Immature natural killer cell (primary cell): ENCODE measurements around the gene BRSK2. TPM values are rescaled to one million over a fixed set of nuclear protein-coding genes. Genes with fewer than 3 reads are reported as not detected.
"Not testable (repeated sequence)": the region's sequence is repeated elsewhere in the genome, so short reads cannot be mapped to it uniquely, and the experiment has no call there.

ENCODE experiments used
- DNase-seq, 3 donors: peaks; one replicate each; pipeline ENCODE4 v3.0.0; 2022; ENCODE audit warnings: mixed read lengths in 1 of 3
- H3K27ac Mint-ChIP-seq, 6 donors: one replicate each; pipeline ENCODE4 v1.8.0; 2020; ENCODE audit warnings: mixed read lengths in 6 of 6, mild to moderate bottlenecking in 5 of 6, inconsistent platforms in 4 of 6, moderate library complexity in 3 of 6
- H3K27me3 Mint-ChIP-seq, 3 donors: one replicate each; pipeline ENCODE4 v1.8.0; 2020 to 2021; ENCODE audit warnings: low read depth in 3 of 3, mild to moderate bottlenecking in 3 of 3, mixed read lengths in 3 of 3, moderate library complexity in 3 of 3, inconsistent platforms in 1 of 3
- H3K36me3 Mint-ChIP-seq, 3 donors: one replicate each; pipeline ENCODE4 v1.8.0; 2020; ENCODE audit warnings: mixed read lengths in 3 of 3, inconsistent platforms in 2 of 3, mild to moderate bottlenecking in 2 of 3
- H3K4me1 Mint-ChIP-seq, 2 donors: one replicate each; pipeline ENCODE4 v1.8.0; 2020; ENCODE audit warnings: inconsistent platforms in 2 of 2, mild to moderate bottlenecking in 2 of 2, mixed read lengths in 2 of 2, moderate library complexity in 1 of 2
- H3K4me3 Mint-ChIP-seq, 5 donors: one replicate each; pipeline ENCODE4 v1.8.0; 2020; ENCODE audit warnings: mild to moderate bottlenecking in 5 of 5, mixed read lengths in 5 of 5, inconsistent platforms in 3 of 5, moderate library complexity in 3 of 5
- H3K9me3 Mint-ChIP-seq, 6 donors: one replicate each; pipeline ENCODE4 v1.8.0; 2020; ENCODE audit warnings: mild to moderate bottlenecking in 6 of 6, mixed read lengths in 6 of 6, inconsistent platforms in 4 of 6, moderate library complexity in 3 of 6
- polyA plus RNA-seq, 3 donors: library from polyadenylated mRNA; unstranded; fragments of 300-500 nt; fragmentation: Illumina TruSeq; gene quantifications; one replicate each; pipeline ENCODE4 v1.2.3, GENCODE V29; 2021

Gene BRSK2
- polyA plus RNA-seq = under 1 TPM in 1 of 3 donors, not detected in 2; 0.12 TPM

DNA sequence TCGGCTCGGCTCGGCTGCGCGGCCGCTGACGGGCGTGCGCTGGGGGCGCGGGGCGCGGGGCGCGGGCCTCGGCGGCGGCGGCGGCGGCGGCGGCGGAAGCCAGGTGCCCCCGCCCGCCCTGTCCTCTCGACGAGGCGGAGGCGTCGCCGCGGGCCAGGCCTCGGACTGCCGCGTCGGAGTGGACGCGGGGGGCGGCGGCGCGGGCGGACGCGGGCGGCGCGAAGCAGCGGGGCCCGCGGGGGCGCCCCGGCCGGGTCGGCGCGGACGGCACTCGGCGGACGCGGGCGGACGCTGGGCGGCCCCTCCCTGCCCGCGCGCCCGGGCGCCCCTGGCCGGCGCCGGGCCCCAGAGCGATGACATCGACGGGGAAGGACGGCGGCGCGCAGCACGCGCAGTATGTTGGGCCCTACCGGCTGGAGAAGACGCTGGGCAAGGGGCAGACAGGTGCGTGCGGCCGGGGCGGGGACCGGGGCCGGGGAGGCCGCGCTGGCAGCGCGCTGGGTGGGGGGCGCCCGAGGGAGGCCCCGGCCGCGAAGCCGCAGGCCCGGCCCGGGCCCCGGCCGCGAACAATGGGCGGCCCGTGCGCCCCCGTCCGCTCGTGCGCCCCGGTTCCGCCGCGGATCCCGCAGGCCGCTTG lies at the start of gene BRSK2:
BRSK2 (plus strand) TSS at position 3 of the 637 bp plus-strand sequence; CDS start at position 354, 351 bp downstream.
- H3K4me3 Mint-ChIP-seq = peak within 1 kb of the TSS; percentile 70 to 83 (median 80)
- peaks cover 0 to 3% (median 0%) of the 10 kb centered on the region in 6 donors for H3K9me3 Mint-ChIP-seq
- no peaks in the 10 kb centered on the region for H3K36me3 Mint-ChIP-seq
- H3K27ac Mint-ChIP-seq = peak within 1 kb of the TSS in 2 of 6 donors; percentile 40
- no peak for DNase-seq
- H3K27me3 Mint-ChIP-seq = peaks cover 9 to 17% (median 9%) of the 10 kb centered on the region in 3 donors
- H3K4me1 Mint-ChIP-seq = peaks cover 0 to 9% of the 10 kb centered on the region in 2 donors

DNA sequence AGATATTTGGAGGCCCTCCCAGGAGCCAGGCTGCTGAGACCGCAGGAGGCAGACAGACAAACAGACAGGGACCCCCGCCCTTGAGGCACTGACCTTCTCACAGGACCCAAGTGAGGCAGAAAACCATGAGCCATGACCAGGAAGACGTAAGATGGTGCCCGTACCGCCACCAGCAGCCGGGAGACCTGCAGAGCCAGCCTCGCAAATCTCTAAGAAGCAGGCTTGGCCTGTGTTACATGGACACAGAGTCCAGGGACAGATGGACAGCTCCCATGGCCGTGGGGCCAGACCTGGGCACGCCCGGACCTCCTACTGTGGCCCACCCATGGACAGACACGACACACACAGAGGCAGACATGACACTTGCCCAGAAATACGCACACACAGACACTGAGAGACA lies 49.6 kb upstream of the BRSK2 start:
- H3K9me3 Mint-ChIP-seq = peaks cover 0 to 10% (median 2%) of the 10 kb centered on the region in 6 donors
- H3K36me3 Mint-ChIP-seq = peaks cover 0 to 4% (median 0%) of the 10 kb centered on the region in 3 donors
- no peak for DNase-seq
- H3K27me3 Mint-ChIP-seq = peaks cover 3 to 16% (median 8%) of the 10 kb centered on the region in 3 donors
- H3K27ac Mint-ChIP-seq = no peak overlapping the region
- peaks cover 12 to 17% of the 10 kb centered on the region in 2 donors for H3K4me1 Mint-ChIP-seq
- H3K4me3 Mint-ChIP-seq = no peak overlapping the region

DNA sequence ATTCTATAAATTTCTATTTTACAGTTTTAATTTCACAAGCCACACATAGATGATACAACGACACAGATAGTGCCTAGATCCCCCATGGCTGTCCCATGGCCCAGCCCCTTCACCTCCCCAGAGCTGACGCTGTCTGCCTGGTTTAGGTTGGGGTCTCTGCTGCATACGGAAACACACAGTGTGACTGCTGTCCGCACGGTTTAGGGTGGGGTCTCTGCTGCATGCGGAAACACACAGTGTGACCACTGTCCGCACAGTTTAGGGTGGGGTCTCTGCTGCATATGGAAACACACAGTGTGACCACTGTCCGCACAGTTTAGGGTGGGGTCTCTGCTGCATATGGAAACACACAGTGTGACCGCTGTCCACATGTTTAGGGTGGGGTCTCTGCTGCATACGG lies 48.5 kb upstream of the BRSK2 start:
- DNase-seq, H3K9me3 Mint-ChIP-seq, H3K4me1 Mint-ChIP-seq, H3K27ac Mint-ChIP-seq, H3K36me3 Mint-ChIP-seq, H3K4me3 Mint-ChIP-seq: not testable (repeated sequence)
- H3K27me3 Mint-ChIP-seq = peaks cover 1 to 11% (median 10%) of the 10 kb centered on the region in 3 donors

DNA sequence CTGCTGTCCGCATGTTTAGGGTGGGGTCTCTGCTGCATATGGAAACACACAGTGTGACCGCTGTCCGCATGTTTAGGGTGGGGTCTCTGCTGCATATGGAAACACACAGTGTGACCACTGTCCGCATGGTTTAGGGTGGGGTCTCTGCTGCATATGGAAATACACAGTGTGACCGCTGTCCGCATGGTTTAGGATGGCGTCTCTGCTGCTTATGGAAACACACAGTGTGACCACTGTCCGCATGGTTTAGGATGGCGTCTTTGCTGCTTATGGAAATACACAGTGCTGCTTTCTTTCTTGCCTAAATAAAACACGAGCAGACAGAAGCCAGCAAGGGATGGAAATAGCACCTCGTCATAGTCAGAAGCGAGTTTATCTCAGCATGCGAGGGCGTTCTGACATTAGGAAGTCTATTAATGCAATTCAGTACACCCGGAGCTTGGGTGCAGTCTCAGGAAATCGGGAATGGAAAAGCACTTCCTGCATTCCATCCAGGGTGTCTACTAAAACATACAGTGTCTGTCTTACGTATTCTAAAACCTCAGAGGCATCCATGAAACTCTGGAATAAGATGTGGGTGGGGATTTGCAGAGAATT lies 47.7 kb upstream of the BRSK2 start:
- Mint-ChIP-seq H3K4me3 (no peak overlapping the region), H3K36me3 (peaks cover 0 to 4% (median 0%) of the 10 kb centered on the region in 3 donors), H3K9me3 (peaks cover 0 to 10% (median 2%) of the 10 kb centered on the region in 6 donors), H3K4me1 (peaks cover 3 to 7% of the 10 kb centered on the region in 2 donors), H3K27ac (no peak overlapping the region), H3K27me3 (peaks cover 1 to 11% (median 8%) of the 10 kb centered on the region in 3 donors)
- no peak for DNase-seq

DNA sequence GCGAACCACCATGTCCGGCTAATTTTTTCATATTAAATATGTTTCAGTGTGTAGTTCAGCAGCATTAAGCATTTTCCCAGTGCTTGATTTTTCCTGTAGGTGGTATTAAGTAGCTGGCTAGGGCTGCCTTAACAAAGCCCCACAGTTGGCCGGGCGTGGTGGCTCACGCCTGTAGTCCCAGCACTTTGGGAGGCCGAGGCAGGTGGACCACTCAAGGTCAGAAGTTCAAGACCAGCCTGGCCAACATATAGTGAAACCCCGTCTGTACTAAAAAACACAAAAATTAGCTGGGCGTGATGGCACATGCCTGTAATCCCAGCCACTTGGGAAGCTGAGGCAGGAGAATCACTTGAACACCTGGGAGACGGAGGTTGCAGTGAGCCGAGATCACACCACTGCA lies 46.8 kb upstream of the BRSK2 start:
- no peak overlapping the region for H3K27ac Mint-ChIP-seq
- H3K4me1 Mint-ChIP-seq = peaks cover under 1 to 2% of the 10 kb centered on the region in 2 donors
- H3K36me3 Mint-ChIP-seq = peaks cover 0 to under 1% (median 0%) of the 10 kb centered on the region in 3 donors
- DNase-seq = no peak
- H3K9me3 Mint-ChIP-seq = peaks cover 0 to 6% (median 0%) of the 10 kb centered on the region in 6 donors
- no peak overlapping the region for H3K4me3 Mint-ChIP-seq
- peaks cover 1 to 8% (median 5%) of the 10 kb centered on the region in 3 donors for H3K27me3 Mint-ChIP-seq

DNA sequence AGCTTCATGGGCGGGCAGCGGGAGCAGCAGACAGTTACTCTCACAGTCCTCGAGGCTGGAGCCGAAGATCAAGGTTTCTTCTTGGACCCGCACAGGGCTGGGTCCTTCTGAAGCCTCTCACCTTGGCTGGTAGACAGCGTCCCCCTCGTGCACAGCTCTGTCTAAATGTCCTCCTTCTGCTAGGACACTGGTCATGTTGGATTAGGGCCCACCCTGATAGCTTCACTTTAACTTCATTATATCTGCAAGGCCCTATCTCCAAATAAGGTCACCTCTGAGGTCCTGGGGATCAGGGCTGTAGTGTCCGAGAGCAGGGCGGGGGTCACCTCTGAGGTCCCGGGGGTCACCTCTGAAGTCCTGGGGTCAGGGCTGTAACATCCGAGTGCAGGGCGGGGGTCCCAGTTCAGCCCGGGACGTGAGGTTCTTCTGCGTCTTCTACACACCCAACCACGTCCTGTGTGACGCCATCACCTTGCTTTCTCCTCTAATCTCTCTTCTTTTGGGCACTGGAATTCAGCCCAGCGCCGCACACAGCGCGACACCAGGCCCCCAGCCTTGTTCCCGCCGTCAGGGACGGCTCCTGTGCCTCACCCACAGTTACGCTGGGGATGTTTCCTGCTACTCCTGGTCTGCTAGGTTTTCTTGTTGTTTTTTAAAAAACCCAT lies 46.2 kb upstream of the BRSK2 start:
- Mint-ChIP-seq H3K4me1 (no peaks in the 10 kb centered on the region), H3K27ac (no peak overlapping the region), H3K27me3 (peaks cover 0 to 3% (median 1%) of the 10 kb centered on the region in 3 donors), H3K4me3 (no peak overlapping the region), H3K36me3 (no peaks in the 10 kb centered on the region), H3K9me3 (peaks cover 0 to 1% (median 0%) of the 10 kb centered on the region in 6 donors)
- no peak for DNase-seq

DNA sequence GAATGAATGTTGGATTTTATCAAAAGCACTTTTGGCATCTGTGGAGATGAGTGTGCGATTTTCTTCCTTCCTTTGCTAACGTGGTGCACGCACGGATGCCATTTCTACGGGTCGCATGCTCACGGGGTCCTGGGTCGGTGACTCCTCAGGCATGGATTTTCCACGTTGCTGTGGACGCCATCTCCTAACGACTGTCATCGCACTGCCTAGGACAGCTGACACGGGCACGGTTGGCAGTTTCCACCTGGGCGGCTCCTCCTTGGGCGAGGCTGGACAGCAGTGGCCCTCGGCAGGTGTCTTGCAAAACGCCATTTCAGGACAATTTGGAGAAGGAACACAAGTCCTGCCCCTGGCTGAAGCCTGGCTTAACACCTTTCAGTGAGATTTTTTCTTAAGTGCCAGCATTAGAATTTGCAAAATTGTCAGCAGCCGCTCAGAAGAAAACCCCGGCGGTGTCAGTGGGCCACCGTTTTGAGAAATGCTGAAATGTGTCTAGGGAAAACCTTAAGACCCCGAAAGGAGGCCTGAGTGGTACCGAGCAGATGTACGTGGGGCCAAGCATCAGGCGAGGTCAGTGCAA lies 45.6 kb upstream of the BRSK2 start:
- H3K9me3 Mint-ChIP-seq = peaks cover 0 to 1% (median 0%) of the 10 kb centered on the region in 6 donors
- H3K4me3 Mint-ChIP-seq = no peak overlapping the region
- H3K27me3 Mint-ChIP-seq = peaks cover 0 to 3% (median 1%) of the 10 kb centered on the region in 3 donors
- DNase-seq = no peak
- H3K36me3 Mint-ChIP-seq = no peaks in the 10 kb centered on the region
- H3K27ac Mint-ChIP-seq = no peak overlapping the region
- no peaks in the 10 kb centered on the region for H3K4me1 Mint-ChIP-seq

DNA sequence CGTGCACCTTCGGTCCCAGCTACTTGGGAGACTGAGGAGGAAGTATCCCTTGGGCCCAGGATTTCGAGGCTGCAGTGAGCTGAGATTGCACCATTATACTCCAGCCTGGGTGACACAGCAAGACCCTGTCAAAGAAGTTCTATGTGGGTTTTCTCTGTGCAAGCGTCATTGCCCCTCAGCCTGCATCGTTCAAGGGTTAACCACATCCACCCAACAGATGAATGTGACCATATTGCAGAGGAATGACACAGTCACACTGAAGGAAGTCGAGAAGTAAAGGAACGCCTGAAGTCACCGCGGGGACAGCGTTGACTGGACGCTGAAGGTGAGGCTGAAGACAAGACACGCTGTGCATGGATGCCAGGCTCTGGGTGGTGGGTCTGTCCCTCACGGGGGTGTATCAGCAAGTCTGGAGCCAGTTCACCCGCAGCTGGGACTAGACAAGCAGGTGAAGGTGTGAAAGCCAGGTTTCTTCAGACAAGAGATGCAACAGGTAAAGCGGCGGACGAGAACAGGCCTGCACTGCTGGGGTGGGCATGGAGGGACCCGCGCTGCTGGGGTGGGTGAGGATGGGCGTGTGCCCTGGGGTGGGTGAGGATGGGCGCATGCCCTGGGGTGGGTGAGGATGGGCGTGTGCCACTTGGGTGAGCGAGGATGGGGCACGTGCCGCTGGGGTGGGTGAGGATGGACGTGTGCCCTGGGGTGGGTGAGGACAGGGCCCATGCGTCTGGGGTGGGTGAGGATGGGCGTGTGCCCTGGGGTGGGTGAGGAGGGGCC lies 43.8 kb upstream of the BRSK2 start:
- Mint-ChIP-seq H3K27ac (no peak overlapping the region), H3K4me3 (no peak overlapping the region), H3K36me3 (no peaks in the 10 kb centered on the region), H3K4me1 (no peaks in the 10 kb centered on the region), H3K9me3 (peaks cover 0 to 1% (median 0%) of the 10 kb centered on the region in 6 donors), H3K27me3 (peaks cover 0 to 3% (median 1%) of the 10 kb centered on the region in 3 donors)
- DNase-seq = no peak

DNA sequence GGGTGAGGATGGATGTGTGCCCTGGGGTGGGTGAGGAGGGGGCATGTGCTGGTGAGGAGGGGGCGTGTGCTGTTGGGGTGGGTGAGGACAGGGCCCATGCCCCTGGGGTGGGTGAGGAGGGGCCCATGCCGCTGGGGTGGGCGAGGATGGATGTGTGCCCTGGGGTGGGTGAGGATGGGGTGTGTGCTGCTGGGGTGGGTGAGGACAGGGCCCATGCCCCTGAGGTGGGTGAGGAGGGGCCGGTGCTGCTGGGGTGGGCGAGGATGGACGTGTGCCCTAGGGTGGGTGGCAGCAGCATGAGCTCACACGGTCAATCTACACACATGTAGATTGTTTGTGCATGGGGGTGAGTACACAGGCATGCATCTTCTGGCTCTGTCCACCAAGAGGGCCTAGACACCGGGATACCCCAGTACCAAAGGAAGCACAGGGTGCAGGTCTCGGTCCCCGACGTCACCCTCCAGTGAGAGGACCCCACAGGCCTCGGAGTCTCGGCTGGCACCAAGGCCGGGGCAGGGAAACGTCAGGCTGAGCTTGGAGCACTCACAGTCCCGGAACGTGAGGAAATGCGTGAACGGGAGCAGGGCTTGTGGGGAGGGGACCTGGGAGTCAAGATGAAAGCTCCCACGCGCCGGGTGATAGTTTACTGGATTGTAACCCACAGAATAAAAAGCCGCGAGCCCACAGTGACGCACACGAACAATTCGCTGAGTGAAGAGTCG lies 42.9 kb upstream of the BRSK2 start:
- H3K4me3 Mint-ChIP-seq = no peak overlapping the region
- H3K27ac Mint-ChIP-seq = no peak overlapping the region
- H3K27me3 Mint-ChIP-seq = peaks cover 0 to 3% (median 1%) of the 10 kb centered on the region in 3 donors
- no peaks in the 10 kb centered on the region for H3K36me3 Mint-ChIP-seq
- peaks cover 0 to 1% (median 0%) of the 10 kb centered on the region in 6 donors for H3K9me3 Mint-ChIP-seq
- no peak for DNase-seq
- no peaks in the 10 kb centered on the region for H3K4me1 Mint-ChIP-seq

DNA sequence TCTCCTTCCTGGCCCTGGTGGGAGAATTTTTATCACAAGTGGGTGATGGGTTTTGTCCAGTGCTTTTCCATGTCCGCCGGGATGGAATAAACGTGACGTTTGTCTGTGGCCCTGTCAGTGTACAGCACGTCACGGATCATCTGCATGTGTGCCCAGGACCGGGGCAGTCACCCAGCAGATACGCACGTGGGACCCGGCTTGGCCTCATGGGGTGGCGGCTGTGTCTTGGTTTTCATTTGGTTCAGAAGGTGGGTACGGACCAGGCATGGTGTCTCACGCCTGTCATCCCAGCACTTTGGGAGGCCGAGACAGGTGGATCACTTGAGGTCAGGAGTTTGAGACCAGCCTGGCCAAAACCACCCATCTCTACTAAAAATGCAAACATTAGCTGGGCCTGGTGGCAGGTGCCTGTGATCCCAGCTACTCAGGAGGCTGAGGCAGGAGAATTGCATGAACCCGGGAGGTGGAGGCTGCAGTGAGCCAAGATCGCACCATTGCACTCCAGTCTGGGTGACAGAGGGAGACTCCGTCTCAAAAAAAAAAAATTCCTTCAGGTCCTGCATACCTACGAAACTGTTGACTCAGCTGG lies 42.2 kb upstream of the BRSK2 start:
- not testable (repeated sequence) for H3K4me3 Mint-ChIP-seq, H3K27me3 Mint-ChIP-seq

DNA sequence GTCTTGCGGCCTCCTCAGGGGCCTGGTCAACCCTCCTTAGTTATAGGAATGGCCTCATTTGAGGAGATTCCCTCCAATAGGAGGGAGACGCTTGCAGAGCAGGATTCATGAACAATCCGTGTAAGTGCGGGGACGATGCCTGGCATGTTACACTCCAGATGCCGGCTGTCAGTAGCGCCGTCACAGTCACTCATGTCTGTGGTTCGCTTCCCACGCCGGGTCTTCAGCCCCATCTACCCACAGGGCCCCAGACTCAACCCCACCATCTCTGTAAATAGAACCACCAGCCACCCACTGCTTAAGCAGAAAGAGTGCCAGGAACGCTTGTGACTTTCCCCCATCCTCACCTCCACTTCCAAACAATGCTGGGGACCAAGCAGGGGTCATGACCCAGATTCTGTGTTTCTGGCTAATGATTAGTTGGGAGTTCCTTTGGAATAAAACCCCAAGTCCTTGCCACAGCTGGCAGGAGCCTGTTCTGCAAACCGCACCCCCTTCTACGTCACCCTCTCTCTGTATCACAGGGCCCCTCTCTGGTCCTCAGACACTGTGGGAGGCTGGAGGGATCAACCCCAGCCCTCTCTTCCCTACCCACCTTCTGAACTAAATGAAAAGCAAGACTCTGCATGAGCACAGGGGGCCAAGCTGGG lies 41.5 kb upstream of the BRSK2 start:
- H3K4me3 Mint-ChIP-seq = no peak overlapping the region

More for the DNA sequence above, 42.2 kb upstream of the BRSK2 start:
- H3K36me3 Mint-ChIP-seq, H3K9me3 Mint-ChIP-seq, H3K4me1 Mint-ChIP-seq, DNase-seq, H3K27ac Mint-ChIP-seq: not testable (repeated sequence)

DNA sequence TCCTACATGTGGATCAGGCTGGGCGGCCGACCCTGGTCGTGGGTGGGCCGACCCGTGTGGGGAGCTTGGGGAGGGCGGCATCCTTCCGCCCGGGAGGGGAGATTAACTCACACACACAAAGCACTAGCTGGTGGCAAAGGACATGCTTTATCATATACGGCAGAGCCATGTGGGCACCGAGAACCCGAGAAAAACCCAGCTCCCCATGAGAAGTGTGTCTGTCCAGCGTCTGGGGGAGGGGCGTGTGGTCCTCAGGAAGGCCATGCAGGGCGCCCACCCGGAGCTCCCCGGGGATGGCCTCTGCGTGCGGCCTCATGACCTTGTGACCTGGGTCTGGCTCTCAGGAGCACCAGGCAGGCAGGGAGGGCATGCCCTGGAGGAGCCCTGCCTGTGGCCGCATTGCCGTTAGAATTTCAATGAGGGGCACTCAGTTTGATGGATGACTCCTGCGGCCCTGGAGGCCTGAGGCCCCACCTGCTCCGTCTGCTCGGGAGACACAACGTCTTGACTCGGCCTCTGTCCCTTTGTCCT lies 40.9 kb upstream of the BRSK2 start:
- Mint-ChIP-seq H3K36me3 (no peaks in the 10 kb centered on the region), H3K4me3 (no peak overlapping the region), H3K9me3 (peaks cover 0 to 1% (median 0%) of the 10 kb centered on the region in 6 donors), H3K27me3 (peaks cover 0 to 3% (median 1%) of the 10 kb centered on the region in 3 donors), H3K4me1 (no peaks in the 10 kb centered on the region), H3K27ac (no peak overlapping the region)
- no peak for DNase-seq

More for the DNA sequence above, 41.5 kb upstream of the BRSK2 start:
- no peak for DNase-seq
- H3K9me3 Mint-ChIP-seq = peaks cover 0 to 1% (median 0%) of the 10 kb centered on the region in 6 donors
- peaks cover 0 to 3% (median 1%) of the 10 kb centered on the region in 3 donors for H3K27me3 Mint-ChIP-seq
- H3K27ac Mint-ChIP-seq = no peak overlapping the region
- H3K36me3 Mint-ChIP-seq = no peaks in the 10 kb centered on the region
- no peaks in the 10 kb centered on the region for H3K4me1 Mint-ChIP-seq
